CD14-positive monocyte (primary cell): Measurements from ENCODE around the gene CDX2. TPM values are rescaled to one million over a fixed set of nuclear protein-coding genes. Genes with fewer than 3 reads are reported as not detected.

Experiments
- DNase-seq, 3 donors: peaks; one replicate each; pipeline ENCODE4 v3.0.0-alpha.2; 2011 to 2022
- H2AFZ ChIP-seq: 2 replicates; pipeline ENCODE4 v1.6.0; 2012; ENCODE audit warnings: mild to moderate bottlenecking, low read depth, low read length, inconsistent platforms; ENCODE audit not compliant: insufficient read depth, poor library complexity, severe bottlenecking
- H3K27ac ChIP-seq, 2 donors: 1 replicate in 1 of 2; 2 replicates in 1 of 2; pipeline ENCODE4 v1.5.1; 2012 to 2013; ENCODE audit warnings: low read length in 2 of 2, control low read depth in 1 of 2, inconsistent platforms in 1 of 2, low read depth in 1 of 2, mild to moderate bottlenecking in 1 of 2
- H3K27me3 ChIP-seq, 2 donors: one replicate each; pipeline versions ENCODE4 v1.6.0 to v1.6.1; 2011 to 2013; ENCODE audit warnings: low read length in 2 of 2; ENCODE audit not compliant: control insufficient read depth in 2 of 2, insufficient read depth in 2 of 2
- H3K36me3 ChIP-seq, 2 donors: replicated peaks in 1 of 2; 1 replicate in 1 of 2; 2 replicates in 1 of 2; pipeline versions ENCODE4 v1.5.1 to v1.6.1; 2012 to 2013; ENCODE audit warnings: low read length in 2 of 2, control low read depth in 1 of 2, inconsistent platforms in 1 of 2, mild to moderate bottlenecking in 1 of 2; ENCODE audit not compliant: insufficient read depth in 2 of 2, control insufficient read depth in 1 of 2
- H3K4me1 ChIP-seq, 2 donors: 1 replicate in 1 of 2; 2 replicates in 1 of 2; pipeline versions ENCODE4 v1.5.1 to v1.6.1; 2012 to 2013; ENCODE audit warnings: low read length in 2 of 2, control low read depth in 1 of 2, inconsistent platforms in 1 of 2, mild to moderate bottlenecking in 1 of 2, moderate library complexity in 1 of 2; ENCODE audit not compliant: insufficient read depth in 2 of 2, control insufficient read depth in 1 of 2
- H3K4me2 ChIP-seq: replicated peaks from 2 replicates; pipeline ENCODE3; 2012; ENCODE audit warnings: low read length, moderate library complexity, mild to moderate bottlenecking; ENCODE audit not compliant: poor library complexity, severe bottlenecking; ENCODE audit errors: extremely low read depth
- H3K4me3 ChIP-seq, 3 experiments: fragments of 200-600 bp in 1 of 3; sonication (generic) in 1 of 3; replicated peaks in 1 of 3; 1 replicate in 2 of 3; 2 replicates in 1 of 3; pipeline ENCODE4 v1.5.1; 2011 to 2013; ENCODE audit warnings: low read length in 3 of 3, mild to moderate bottlenecking in 3 of 3, control low read depth in 2 of 3, low read depth in 2 of 3, inconsistent platforms in 1 of 3, moderate library complexity in 1 of 3
- H3K79me2 ChIP-seq: 2 replicates; pipeline ENCODE4 v1.6.0; 2012; ENCODE audit warnings: mild to moderate bottlenecking, control low read depth, inconsistent platforms, low read length, moderate library complexity; ENCODE audit not compliant: insufficient read depth
- H3K9ac ChIP-seq: 2 replicates; pipeline ENCODE4 v1.6.0; 2017; ENCODE audit warnings: low read length, mild to moderate bottlenecking; ENCODE audit not compliant: insufficient read depth, poor library complexity, severe bottlenecking
- H3K9me3 ChIP-seq, 2 donors: replicated peaks in 1 of 2; 1 replicate in 1 of 2; 2 replicates in 1 of 2; pipeline versions ENCODE4 v1.5.1 to v1.6.1; 2012 to 2013; ENCODE audit warnings: low read length in 2 of 2, control low read depth in 1 of 2; ENCODE audit not compliant: control insufficient read depth in 1 of 2, insufficient read depth in 1 of 2
- H4K20me1 ChIP-seq: 2 replicates; pipeline ENCODE4 v1.6.0; 2012; ENCODE audit warnings: mild to moderate bottlenecking, low read length, control low read depth, moderate library complexity; ENCODE audit not compliant: insufficient read depth
- H3K27ac Mint-ChIP-seq, 7 donors: one replicate each; pipeline ENCODE4 v1.8.0; 2020; ENCODE audit warnings: mild to moderate bottlenecking in 7 of 7, mixed read lengths in 7 of 7, moderate library complexity in 6 of 7, inconsistent platforms in 2 of 7
- H3K27me3 Mint-ChIP-seq, 3 donors: one replicate each; pipeline ENCODE4 v1.8.0; 2021 to 2022; ENCODE audit warnings: low read depth in 3 of 3, mild to moderate bottlenecking in 3 of 3, mixed read lengths in 3 of 3, moderate library complexity in 3 of 3, inconsistent platforms in 1 of 3
- H3K36me3 Mint-ChIP-seq, 2 donors: one replicate each; pipeline ENCODE4 v1.8.0; 2020; ENCODE audit warnings: mixed read lengths in 2 of 2, inconsistent platforms in 1 of 2, mild to moderate bottlenecking in 1 of 2
- H3K4me1 Mint-ChIP-seq: one replicate; pipeline ENCODE4 v1.8.0; 2020; ENCODE audit warnings: mild to moderate bottlenecking, mixed read lengths
- H3K4me3 Mint-ChIP-seq, 2 donors: one replicate each; pipeline ENCODE4 v1.8.0; 2020; ENCODE audit warnings: mild to moderate bottlenecking in 2 of 2, mixed read lengths in 2 of 2, moderate library complexity in 1 of 2
- H3K9me3 Mint-ChIP-seq, 7 donors: one replicate each; pipeline ENCODE4 v1.8.0; 2020 to 2022; ENCODE audit warnings: mixed read lengths in 7 of 7, mild to moderate bottlenecking in 6 of 7, moderate library complexity in 6 of 7, inconsistent platforms in 2 of 7
- WGBS: methylation state at CpG from one replicate; pipeline ENCODE4 v1.1.5; 2013; ENCODE audit warnings: missing lambda C conversion rate; ENCODE audit not compliant: insufficient coverage; 5-methylcytosine and 5-hydroxymethylcytosine counted together
- intact Hi-C, 2 donors: fragments of 100-400 bp; cut with micrococcal nuclease; formaldehyde crosslinking; loops; one replicate each; pipeline versions ENCODE4 v1.15.0 to v1.15.1; 2023
- polyA plus RNA-seq, 3 donors: library from polyadenylated mRNA; depleted of rRNA in 1 of 3; unstranded in 2 of 3; stranded (reverse) in 1 of 3; fragments of 300-500 nt in 2 of 3; fragments of >200 nt in 1 of 3; fragmentation: Illumina TruSeq in 2 of 3; gene quantifications; 1 replicate in 2 of 3; 2 replicates in 1 of 3; pipeline ENCODE4 v1.2.3, GENCODE V29; 2012 to 2021
- TF ChIP-seq, protein P1 (sequence below): fragments of 200-600 bp; IDR thresholded peaks from one replicate; pipeline ENCODE4 v1.8.0; 2022; ENCODE audit warnings: antibody characterized with exemption, mild to moderate bottlenecking

The CDX2 gene
- polyA plus RNA-seq, 3 donors = not detected

DNA sequence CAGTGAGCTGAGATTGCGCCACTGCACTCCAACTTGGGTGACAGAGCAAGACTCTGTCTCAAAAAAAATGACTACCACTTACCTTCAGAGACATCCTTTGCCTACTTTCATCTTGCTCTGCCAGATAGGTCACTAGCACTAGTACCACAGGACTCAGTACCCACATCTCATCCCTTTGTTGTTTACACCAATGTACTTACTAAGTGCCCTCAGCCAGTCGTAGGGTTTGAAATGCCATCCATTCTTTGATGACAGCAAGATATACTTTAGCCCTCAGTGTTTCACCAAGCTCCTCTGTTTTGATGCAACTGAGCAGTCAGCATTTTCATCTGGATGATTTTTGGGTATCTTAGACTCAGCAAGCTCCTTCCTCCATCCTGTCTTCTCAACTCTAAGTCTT, 13.2 kb upstream of the CDX2 start:
- DNase-seq = no peak
- H3K79me2 ChIP-seq = no peaks in the 10 kb centered on the region
- H3K4me3 ChIP-seq = no peak overlapping the region
- intact Hi-C loops = loop anchor here (2.0 to 10.0 kb wide), 5 partner anchors 150 to 998 kb away; no protein-coding TSS in a partner anchor
- Mint-ChIP-seq H3K4me1 (peaks cover 21% of the 10 kb centered on the region), H3K9me3 (peaks cover 0 to 19% (median 2%) of the 10 kb centered on the region in 7 donors), H3K36me3 (no peaks in the 10 kb centered on the region), H3K27me3 (peaks cover 60 to 67% (median 61%) of the 10 kb centered on the region in 3 donors), H3K27ac (no peak overlapping the region), H3K4me3 (peak overlapping the region in 1 of 2 donors; percentile 58)
- H4K20me1 ChIP-seq = no peaks in the 10 kb centered on the region
- TF ChIP-seq, protein P1, sequence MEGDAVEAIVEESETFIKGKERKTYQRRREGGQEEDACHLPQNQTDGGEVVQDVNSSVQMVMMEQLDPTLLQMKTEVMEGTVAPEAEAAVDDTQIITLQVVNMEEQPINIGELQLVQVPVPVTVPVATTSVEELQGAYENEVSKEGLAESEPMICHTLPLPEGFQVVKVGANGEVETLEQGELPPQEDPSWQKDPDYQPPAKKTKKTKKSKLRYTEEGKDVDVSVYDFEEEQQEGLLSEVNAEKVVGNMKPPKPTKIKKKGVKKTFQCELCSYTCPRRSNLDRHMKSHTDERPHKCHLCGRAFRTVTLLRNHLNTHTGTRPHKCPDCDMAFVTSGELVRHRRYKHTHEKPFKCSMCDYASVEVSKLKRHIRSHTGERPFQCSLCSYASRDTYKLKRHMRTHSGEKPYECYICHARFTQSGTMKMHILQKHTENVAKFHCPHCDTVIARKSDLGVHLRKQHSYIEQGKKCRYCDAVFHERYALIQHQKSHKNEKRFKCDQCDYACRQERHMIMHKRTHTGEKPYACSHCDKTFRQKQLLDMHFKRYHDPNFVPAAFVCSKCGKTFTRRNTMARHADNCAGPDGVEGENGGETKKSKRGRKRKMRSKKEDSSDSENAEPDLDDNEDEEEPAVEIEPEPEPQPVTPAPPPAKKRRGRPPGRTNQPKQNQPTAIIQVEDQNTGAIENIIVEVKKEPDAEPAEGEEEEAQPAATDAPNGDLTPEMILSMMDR = no peak
- H3K27ac ChIP-seq = no peak overlapping the region
- peaks cover 48 to 59% of the 10 kb centered on the region in 2 donors for H3K27me3 ChIP-seq
- peaks cover 0 to 17% of the 10 kb centered on the region in 2 donors for H3K9me3 ChIP-seq
- peaks cover 8 to 12% of the 10 kb centered on the region in 2 donors for H3K4me1 ChIP-seq
- H2AFZ ChIP-seq = no peak overlapping the region
- WGBS = 91% methylated on average over 1 of the region's 2 CpGs
- H3K9ac ChIP-seq = no peak overlapping the region
- no peaks in the 10 kb centered on the region for H3K36me3 ChIP-seq
- H3K4me2 ChIP-seq = no peak overlapping the region

DNA sequence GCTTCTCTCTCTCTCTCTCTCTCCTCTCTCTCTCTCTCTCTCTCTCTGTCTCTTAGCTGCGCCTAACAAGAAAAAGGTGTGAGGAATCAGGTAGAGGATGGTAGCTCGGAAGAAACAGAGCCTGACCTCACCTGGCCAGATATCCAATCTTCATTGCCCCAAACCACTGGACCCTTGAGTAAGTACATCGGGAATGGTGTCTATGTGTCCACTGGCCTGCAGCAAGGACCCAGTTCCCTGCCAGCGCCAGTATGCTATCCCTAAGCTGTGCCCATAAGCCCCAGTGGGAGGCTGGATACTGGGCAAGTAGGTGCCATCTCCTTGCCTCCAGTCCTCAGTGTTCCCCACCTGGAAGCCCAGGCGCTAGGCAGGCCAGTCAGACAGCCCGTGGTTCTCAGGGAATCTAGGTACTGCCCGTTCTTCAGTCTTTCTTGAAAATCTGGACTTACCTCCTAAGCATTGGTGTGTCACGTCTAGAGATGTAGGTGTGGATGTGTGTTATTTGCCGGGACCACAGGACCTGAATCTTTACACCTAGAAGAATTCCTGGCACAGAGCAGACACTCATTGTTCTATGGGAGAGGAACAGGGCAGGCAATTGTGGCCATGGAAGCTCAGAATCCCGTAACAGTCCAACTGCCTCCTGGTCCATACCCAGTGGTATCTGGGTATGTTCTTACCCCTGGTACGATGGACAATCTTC, 12.0 kb upstream of the CDX2 start:
- Mint-ChIP-seq H3K4me1 (peaks cover 21% of the 10 kb centered on the region), H3K36me3 (no peaks in the 10 kb centered on the region), H3K4me3 (peak overlapping the region in 1 of 2 donors; percentile 78), H3K27ac (no peak overlapping the region), H3K9me3 (peaks cover 0 to 19% (median 2%) of the 10 kb centered on the region in 7 donors), H3K27me3 (peaks cover 71 to 79% (median 73%) of the 10 kb centered on the region in 3 donors)
- Histone ChIP-seq H3K9ac (no peak overlapping the region), H4K20me1 (no peaks in the 10 kb centered on the region), H3K36me3 (no peaks in the 10 kb centered on the region), H2AFZ (no peak overlapping the region), H3K4me1 (peaks cover 8 to 12% of the 10 kb centered on the region in 2 donors), H3K4me3 (no peak overlapping the region), H3K4me2 (no peak overlapping the region), H3K27me3 (peaks cover 60 to 71% of the 10 kb centered on the region in 2 donors), H3K27ac (no peak overlapping the region), H3K9me3 (peaks cover 0 to 24% of the 10 kb centered on the region in 2 donors), H3K79me2 (no peaks in the 10 kb centered on the region)
- intact Hi-C loops = loop anchor here (5.0 to 10.0 kb wide), 4 partner anchors 149 to 996 kb away; no protein-coding TSS in a partner anchor
- TF ChIP-seq, protein P1 = no peak
- 60% methylated on average over 6 of the region's 11 CpGs for WGBS
- no peak for DNase-seq
